HG02588 (cell line): ENCODE measurements around the gene KCNMB1.
A peak's percentile ranks its signal among the peaks of the same experiment; 100 is the strongest.

Source experiments
- ATAC-seq: cut with Tn5 transposase; IDR thresholded peaks from one replicate; pipeline ENCODE4 v1.9.1; 2021; ENCODE audit warnings: mild to moderate bottlenecking, moderate library complexity; ENCODE audit not compliant: unreplicated experiment

KCNMB1 gene

DNA sequence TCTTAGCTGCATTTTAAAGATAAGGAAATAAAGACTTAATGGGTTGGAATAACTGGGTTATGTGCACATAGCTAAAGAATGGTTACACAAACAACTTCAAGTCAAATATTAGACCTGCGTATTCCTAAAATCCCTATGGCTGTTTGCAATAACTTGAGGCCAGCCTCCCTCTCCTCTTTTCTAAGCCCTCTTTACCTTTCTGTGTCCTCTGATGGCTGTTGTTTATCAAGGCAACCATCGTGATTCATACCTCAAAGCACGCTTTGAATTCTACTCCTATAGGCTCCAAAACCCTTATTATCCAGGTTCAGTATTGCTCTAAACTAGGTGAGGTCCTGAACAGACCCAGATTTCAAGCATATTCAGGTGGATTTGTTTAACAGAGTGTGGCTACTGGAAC is 46.0 kb downstream of the KCNMB1 start:
- no peak for ATAC-seq

GRCh38 chr5:170342153-170342725 is 46.9 kb downstream of the KCNMB1 start:
- ATAC-seq, result no peak

- ATAC-seq, result no peak
Observed at GRCh38 chr5:170341545-170341944, 47.6 kb downstream of the KCNMB1 start.

DNA sequence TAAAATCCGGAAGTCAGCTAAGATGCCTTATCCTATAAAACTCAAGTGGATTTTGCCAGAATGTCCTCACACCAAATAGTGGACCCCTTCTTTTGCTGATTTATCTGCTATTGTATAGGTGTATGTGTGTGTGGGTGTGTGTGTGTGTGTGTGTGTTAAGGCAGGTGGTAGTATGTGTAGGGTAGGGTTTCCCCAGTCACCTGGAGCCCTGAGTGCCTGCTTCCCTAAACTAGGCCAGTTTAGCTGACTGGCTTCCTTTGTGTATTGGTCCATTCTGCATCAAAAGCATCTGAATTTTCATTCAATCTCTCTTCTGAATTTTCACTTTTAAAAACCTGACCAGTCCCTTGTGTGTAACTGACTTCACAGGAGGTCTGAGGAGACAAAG is 49.4 kb downstream of the KCNMB1 start:
- no peak for ATAC-seq

GRCh38 chr5:170338933-170339779 is 50.0 kb downstream of the KCNMB1 start:
- ATAC-seq, result peak; percentile 86

GRCh38 chr5:170338291-170338690 is 50.9 kb downstream of the KCNMB1 start:
- no peak for ATAC-seq

- ATAC-seq, result no peak
Observed at GRCh38 chr5:170337045-170337733, 52.0 kb downstream of the KCNMB1 start.

DNA sequence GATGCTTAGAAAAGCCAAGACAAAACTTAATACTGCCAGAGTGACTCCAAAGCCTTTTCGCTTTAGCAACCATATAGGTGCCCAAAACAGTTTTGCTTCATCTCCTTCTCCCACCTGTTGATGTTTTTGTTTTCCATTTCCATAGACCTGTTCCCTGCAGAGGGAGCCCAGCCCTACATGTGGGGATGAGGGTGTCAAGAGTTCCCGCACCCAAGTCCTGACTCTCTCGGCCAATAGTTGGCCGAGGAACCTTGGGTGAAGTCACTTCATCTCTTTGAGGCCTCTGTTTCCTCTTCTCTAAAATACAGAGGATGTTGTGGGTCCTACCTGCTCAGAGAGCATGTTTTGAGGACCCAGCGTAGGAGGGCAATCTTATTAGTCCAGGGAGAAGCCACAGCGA is 53.1 kb downstream of the KCNMB1 start:
- no peak for ATAC-seq

DNA sequence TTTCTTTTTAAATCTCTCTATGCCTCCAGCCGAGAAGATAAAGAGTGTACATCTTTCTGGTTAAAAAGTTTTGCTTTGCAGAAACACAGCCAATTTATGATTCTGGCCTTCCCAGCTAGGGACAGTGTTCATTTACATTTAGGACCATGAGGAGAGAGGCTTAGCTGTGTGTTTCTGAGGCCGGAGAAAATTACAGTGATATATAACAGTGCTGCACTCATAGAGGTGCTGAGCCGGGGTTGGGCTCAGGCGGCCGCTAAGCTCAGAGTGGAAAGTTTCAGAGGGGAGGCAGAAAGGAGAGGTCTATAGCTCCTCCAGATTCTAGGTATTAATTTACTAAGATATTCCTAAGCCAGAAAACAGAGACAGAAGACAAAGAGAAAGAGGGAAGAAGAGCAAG is 54.5 kb downstream of the KCNMB1 start:
- ATAC-seq, result no peak

DNA sequence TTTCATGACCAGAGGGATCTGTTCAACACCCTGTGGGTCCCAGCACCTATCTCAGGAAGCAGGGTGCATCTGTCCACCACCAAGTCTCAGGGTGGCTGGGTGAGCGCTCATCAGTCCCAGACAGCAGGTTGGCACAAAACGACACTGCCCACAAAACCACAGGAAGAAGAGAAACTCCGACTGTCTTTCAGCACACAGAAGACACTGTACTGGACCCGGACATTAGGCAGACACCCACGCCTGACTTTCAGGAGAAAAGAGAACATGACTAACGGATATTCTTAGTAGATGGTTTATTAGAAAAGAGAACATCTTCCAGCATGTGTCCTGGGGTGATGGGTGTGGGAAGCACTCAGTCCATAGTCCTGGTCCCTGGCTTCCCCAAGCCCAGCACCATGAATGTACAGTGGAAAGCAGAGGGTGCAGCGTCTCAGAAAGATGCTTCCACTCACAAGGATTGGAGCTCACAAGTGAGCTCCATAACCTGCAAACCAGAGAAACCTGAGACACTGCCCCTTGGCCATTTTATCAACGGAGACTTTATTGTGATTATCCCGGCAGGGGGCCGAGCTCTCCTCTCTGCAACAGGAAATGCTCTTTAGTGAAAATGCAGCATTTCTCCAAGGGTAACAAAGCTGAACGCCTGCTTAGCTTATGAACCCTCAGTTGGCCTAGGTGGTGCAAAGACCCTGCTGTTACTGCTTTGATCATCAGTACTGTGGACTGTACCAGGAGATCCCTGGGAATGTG is 55.8 kb downstream of the KCNMB1 start:
- ATAC-seq, result peak; percentile 45

DNA sequence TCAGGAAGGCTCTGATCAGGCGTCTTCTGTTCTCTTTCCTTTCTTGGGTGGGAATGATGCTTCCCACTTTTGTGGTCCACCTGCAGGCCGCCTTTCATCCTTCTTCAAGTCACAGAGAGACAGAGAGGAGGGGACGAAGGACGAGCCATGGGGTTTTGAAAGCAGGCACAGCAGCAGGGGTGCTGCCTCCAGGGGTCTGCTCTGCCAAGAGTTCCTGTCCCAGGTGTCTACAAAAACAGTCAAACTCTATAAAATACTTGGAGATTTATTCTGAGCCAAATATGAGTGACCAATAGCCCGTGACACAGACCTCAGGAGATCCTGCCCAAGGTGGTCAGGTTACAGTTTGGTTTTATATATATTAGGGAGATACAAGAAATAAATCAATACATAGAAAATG is 57.1 kb downstream of the KCNMB1 start:
- no peak for ATAC-seq

GRCh38 chr5:170330568-170331054 is 58.6 kb downstream of the KCNMB1 start:
- ATAC-seq, result no peak

GRCh38 chr5:170329524-170329923 is 59.6 kb downstream of the KCNMB1 start:
- no peak for ATAC-seq

DNA sequence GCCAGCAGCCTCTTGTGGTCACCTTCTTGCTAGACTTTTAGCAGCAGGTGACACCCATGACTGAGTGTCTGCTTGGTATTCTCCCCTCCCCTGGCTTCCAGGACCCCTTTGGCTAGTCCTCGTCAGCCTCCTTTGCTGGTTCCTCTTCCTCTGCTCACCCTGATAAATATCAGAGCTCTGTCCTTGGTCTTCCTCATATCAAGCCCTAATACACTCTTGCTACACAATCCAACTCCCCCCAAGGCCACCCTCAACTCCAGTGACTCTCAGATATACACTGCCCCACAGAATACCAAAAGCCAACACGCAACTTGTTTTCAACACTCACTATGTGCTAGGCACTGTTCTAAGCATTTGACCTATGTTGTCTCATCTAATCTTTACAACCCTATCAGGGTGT is 61.3 kb downstream of the KCNMB1 start:
- ATAC-seq, result no peak

DNA sequence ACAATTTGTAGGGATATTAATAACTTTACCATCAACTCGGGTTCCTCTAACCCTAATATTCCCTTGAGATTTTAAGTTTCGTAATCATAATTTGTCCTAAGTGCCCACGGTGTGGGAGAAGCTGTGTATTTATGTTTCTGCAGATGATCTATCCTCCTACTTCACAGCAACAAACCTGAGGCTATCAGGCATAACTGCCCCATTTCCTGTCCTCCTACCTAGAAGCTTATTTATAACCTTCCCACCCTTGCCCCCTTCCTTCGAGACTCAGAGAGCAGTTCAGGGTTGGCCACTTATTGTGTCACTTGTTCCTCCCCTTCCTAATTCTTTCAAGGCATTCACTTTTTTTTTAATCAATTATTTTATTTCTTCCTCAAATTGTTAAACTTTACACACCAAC is 62.0 kb downstream of the KCNMB1 start:
- ATAC-seq, result no peak
